Fibroblast of pulmonary artery (primary cell): ENCODE results near the gene ADORA1.

ENCODE experiments used
- DNase-seq: peaks from one replicate; pipeline ENCODE4 v3.0.0-alpha.2; 2010; ENCODE audit warnings: low read depth
- H3K4me3 ChIP-seq: replicated peaks from 2 replicates; pipeline ENCODE4 v1.5.1; 2011; ENCODE audit warnings: low read depth, mild to moderate bottlenecking, control low read depth, low read length, moderate library complexity
- CTCF ChIP-seq: IDR thresholded peaks from 2 replicates; pipeline ENCODE4 v1.5.1; 2011; ENCODE audit warnings: mild to moderate bottlenecking, control low read depth, low read length, inconsistent platforms; ENCODE audit errors: missing control alignments

ADORA1 gene

DNA sequence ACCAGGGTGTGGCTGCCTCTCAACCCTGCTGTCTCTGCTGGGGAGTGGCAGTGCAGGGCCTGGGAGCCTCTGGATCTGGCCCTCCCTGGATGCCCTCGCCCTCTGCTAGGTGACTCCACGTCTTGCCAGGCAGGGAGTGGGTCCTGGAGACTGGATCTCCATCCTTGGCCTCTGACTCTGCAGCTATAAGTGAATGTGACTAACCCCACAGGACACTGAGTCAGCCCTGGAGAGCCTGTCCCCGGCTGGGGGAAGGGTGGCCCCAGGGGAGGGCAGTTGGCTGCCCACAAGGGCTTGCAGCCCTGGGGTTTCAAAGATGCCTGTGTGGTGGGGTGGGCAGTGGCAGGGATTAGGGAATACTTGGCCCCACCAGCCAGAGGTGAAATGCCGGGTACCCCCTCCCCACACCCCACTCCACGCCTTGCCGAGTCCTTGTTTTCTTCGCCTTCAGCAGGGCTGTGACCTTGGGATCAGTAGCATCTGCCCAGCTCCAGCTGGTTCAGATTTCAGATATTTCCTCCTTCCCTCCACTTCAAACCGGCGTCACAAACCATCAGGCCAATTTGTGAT, 50.0 kb downstream of the ADORA1 start:
- DNase-seq: no peak
- TF ChIP-seq CTCF: no peak
- no peak overlapping the region for H3K4me3 ChIP-seq

DNA sequence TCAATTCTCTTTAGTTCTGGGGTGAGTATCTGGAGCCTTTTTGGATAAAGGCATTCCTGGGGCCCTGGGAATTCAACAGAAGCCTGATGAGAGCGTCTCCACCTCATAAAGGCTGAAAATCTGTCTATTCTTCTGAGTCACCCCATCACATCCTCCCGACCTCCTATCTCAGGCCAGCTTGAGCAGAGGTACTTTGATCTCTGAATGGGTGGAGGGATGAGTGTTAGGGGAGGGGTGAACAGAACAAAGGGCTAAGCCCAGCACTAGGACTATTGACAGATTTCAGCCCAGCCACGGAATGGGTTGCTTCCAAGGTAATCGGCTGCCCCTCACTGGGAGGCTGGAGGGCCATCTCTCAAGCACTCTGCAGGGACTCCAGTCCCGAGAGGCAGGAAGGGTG, 50.6 kb downstream of the ADORA1 start:
- DNase-seq: no peak
- H3K4me3 ChIP-seq: no peak overlapping the region
- TF ChIP-seq CTCF: no peak

DNA sequence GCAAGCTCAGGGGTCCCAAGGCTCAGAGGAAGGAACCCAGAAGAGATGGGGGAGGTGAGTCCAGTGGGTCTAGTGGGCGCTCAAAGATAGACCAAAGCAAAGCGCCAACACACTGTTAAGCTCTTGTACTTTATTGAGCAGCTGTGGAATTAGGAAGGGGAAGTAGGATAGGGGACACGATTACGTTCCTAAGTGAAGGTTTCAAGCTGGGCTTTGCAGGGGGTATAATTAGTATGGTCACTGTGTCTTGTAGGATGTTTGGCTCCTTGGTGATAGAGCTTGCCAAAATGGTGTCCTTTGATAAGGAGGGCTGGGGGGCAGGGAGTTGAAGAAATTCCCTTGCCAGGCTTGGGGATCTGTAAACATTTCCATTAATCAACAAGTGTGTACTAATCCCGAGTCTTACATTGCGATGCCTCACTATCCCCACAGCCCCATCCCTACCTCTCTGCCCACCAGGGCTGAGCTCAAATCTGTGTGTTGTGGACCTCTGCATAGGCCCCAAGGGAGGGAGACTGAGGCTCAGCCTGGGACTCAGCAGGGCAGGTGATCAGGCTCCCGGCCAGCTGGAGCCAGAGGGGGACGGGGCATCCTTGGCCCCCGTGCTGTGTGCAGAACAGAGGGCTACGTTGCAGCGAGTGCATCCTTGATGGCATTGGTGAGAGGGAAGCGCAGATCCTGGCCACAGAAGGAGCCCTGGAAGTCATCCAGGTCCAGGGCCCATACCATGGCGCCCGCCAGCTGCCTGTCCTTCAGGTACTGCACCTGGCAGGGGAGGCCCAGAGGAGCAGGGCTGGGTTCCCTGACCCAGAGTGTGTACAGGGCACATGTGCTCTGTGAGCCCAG, 51.5 kb downstream of the ADORA1 start:
- no peak overlapping the region for H3K4me3 ChIP-seq
- no peak for DNase-seq
- no peak for TF ChIP-seq CTCF

- TF ChIP-seq CTCF: no peak
- DNase-seq: no peak
- H3K4me3 ChIP-seq: no peak overlapping the region
Measured at GRCh38 chr1:203179667-203180005, 52.1 kb downstream of the ADORA1 start.

DNA sequence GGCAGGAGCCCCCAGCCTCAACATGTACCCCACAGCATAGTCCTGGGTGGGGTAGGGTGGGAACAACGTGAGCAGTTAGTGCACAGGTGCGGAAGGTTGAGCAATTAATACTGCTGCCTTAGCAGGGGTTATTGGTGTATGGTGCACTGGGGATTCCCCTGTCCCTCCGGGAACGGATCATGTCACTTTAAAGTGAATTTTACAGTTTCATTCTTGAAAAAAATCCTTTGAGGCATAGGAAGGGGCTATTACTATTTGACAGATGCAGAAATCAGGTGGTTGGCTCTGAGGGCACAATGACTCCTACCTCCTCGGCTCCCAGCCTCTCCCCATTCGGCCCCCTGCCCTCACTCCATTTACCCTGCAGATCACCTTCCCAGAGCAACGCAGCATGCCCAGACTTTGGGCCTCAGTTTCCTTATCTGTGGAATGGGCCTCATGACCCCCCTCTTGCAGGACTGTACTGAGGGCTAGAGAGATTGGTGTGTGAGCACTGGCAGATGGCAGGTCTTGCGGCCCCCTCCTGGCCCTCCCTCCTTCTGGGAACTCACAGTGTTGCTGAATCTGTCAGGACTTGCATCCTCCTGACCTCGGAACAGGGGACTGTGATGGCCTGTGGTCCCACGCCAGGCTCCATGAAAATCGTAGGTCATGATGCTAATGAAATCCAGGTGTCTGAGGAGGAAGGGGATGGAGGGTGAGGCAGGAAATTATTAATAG, 53.2 kb downstream of the ADORA1 start:
- DNase-seq: no peak
- no peak overlapping the region for H3K4me3 ChIP-seq
- TF ChIP-seq CTCF: no peak

GRCh38 chr1:203181586-203182386, 54.3 kb downstream of the ADORA1 start:
- no peak for TF ChIP-seq CTCF
- H3K4me3 ChIP-seq: no peak overlapping the region
- no peak for DNase-seq
